Measurements from ENCODE around the gene RBM19.
"Not testable (repeated sequence)": the region's sequence is repeated elsewhere in the genome, so short reads cannot be mapped to it uniquely, and the experiment has no call there.

RBM19 gene

GRCh38 chr12:113906411-113907200 is 59.5 kb downstream of the RBM19 start:
- no peak for TF ChIP-seq CTCF (conservative IDR thresholded peaks at IDR 0.05)
- no peak overlapping the region for H3K27ac ChIP-seq

GRCh38 chr12:113905829-113906228 is 60.3 kb downstream of the RBM19 start:
- no peak overlapping the region for H3K27ac ChIP-seq

GRCh38 chr12:113903381-113903863 is 62.7 kb downstream of the RBM19 start:
- TF ChIP-seq CTCF (conservative IDR thresholded peaks at IDR 0.05), result no peak
- H3K27ac ChIP-seq, result no peak overlapping the region

More at GRCh38 chr12:113905829-113906228, 60.3 kb downstream of the RBM19 start:
- TF ChIP-seq CTCF (conservative IDR thresholded peaks at IDR 0.05), result no peak

GRCh38 chr12:113901319-113901718 is 64.8 kb downstream of the RBM19 start:
- not testable (repeated sequence) for H3K27ac ChIP-seq

GRCh38 chr12:113900716-113901115 is 65.4 kb downstream of the RBM19 start:
- H3K27ac ChIP-seq, result 0 out of 2 replicates have a peak overlapping the region, but pooled peaks have one; percentile 6
- TF ChIP-seq CTCF (conservative IDR thresholded peaks at IDR 0.05), result no peak

GRCh38 chr12:113899561-113900471 is 66.3 kb downstream of the RBM19 start:
- no peak for TF ChIP-seq CTCF (conservative IDR thresholded peaks at IDR 0.05)
- 0 out of 2 replicates have a peak overlapping the region, but pooled peaks have one; percentile 6 for H3K27ac ChIP-seq

- TF ChIP-seq CTCF (conservative IDR thresholded peaks at IDR 0.05), result no peak
- H3K27ac ChIP-seq, result no peak overlapping the region
Observed at GRCh38 chr12:113899042-113899560, 67.0 kb downstream of the RBM19 start.

Data from VCaP (cell line).